ENCODE results near the gene ZNF428.

ZNF428 gene

DNA sequence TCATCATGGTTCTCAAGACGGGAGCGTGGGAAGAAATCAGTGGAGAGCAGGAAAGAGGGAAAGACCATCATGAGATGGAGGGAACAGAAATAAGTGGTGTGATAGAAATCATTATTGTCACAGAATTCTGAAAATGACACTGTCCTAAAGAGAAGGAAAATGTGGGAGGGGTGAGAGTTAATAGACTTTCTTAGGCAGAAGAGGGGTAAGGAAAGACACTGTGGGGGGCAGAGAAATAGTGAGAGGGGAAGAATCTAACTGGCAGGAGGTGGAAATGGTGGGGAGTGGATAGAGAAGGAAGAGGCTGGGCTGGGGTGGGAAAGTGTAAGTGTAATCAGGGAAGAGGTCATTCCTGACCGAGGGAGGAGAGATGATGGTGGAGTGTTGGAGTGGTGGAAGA, 40.6 kb downstream of the ZNF428 start:
- TF ChIP-seq, protein P1, sequence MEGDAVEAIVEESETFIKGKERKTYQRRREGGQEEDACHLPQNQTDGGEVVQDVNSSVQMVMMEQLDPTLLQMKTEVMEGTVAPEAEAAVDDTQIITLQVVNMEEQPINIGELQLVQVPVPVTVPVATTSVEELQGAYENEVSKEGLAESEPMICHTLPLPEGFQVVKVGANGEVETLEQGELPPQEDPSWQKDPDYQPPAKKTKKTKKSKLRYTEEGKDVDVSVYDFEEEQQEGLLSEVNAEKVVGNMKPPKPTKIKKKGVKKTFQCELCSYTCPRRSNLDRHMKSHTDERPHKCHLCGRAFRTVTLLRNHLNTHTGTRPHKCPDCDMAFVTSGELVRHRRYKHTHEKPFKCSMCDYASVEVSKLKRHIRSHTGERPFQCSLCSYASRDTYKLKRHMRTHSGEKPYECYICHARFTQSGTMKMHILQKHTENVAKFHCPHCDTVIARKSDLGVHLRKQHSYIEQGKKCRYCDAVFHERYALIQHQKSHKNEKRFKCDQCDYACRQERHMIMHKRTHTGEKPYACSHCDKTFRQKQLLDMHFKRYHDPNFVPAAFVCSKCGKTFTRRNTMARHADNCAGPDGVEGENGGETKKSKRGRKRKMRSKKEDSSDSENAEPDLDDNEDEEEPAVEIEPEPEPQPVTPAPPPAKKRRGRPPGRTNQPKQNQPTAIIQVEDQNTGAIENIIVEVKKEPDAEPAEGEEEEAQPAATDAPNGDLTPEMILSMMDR (IDR thresholded peaks at IDR 0.05; ENCODE audit: insufficient read depth, low read length, poor library complexity, severe bottlenecking), result no peak
- no peak for TF ChIP-seq EZH2phosphoT487 (conservative IDR thresholded peaks at IDR 0.05; ENCODE audit: low read length)
- Histone ChIP-seq H3K9me2 (replicated peaks; ENCODE audit: insufficient read depth, low read length) (no peaks in the 10 kb centered on the region), H3K27ac (ENCODE audit: low read depth, low read length) (no peak overlapping the region), H4K20me1 (ENCODE audit: low read depth, low read length) (no peaks in the 10 kb centered on the region), H3K27me3 (ENCODE audit: low read length) (no peaks in the 10 kb centered on the region), H3K9me3 (ENCODE audit: insufficient read depth, low read length) (no peaks in the 10 kb centered on the region), H2AFZ (ENCODE audit: low read depth, low read length, severe bottlenecking) (no peak overlapping the region), H3F3A (ENCODE audit: insufficient read depth) (no peaks in the 10 kb centered on the region), H3K4me2 (ENCODE audit: low read depth, low read length, poor library complexity, severe bottlenecking) (no peak overlapping the region), H3K79me2 (ENCODE audit: insufficient read depth, low read length) (peaks cover 8% of the 10 kb centered on the region; the same call in 1 of the 2 replicates), H3K36me3 (ENCODE audit: low read length) (no peaks in the 10 kb centered on the region), H3K4me3 (ENCODE audit: insufficient read depth, low read length, poor library complexity, severe bottlenecking) (no peak overlapping the region), H3K9ac (ENCODE audit: low read length) (no peak overlapping the region)

DNA sequence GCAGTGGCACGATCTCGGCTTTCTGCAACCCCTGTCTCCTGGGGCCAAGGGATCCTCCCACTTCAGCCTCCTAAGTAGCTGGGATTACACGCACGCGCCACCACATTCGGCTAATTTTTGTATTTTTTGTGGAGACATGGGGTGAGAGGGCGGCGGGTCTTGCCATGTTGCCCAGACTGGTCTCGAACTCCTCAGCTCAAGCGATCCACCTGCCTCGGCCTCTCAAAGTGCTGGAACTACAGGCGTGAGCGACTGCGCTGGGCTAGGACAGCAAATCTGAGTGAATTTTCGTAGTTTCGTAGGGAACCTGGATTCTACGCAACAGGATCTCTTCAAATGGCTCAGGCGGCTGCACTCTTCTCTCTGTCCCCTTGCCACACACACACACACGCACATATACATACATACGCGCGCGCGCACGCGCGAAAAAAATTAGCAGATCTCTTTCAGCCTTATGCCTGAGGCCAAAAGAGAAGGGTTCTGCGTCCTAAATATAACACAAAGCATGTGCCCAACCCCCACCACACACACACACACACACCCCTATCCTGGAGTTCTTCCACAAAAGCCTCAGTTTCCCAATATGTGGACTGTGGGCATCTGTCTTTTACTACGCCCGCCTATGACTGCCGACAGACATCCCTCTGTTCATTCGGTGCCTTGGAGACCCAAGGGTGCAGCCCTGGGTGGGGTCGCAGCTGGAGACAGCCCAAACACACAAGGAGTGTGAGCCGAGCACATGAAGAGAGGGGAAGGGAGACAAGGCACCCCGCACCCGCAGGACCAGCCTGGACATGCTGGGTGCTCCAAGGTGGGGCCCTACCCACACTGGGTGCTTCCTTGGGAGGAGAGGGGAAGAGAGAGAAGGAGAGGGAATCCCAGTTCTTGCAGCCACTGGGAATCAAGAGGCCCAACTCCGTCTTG, 43.2 kb downstream of the ZNF428 start:
- no peaks in the 10 kb centered on the region for H3K36me3 ChIP-seq (ENCODE audit: low read length)
- peak overlapping the region; percentile 83 for H2AFZ ChIP-seq (ENCODE audit: low read depth, low read length, severe bottlenecking)
- peak overlapping the region; percentile 37; the same call in 1 of the 2 replicates for H3K9ac ChIP-seq (ENCODE audit: low read length)
- peaks cover 8% of the 10 kb centered on the region; the same call in 1 of the 2 replicates for H3K79me2 ChIP-seq (ENCODE audit: insufficient read depth, low read length)
- no peaks in the 10 kb centered on the region for H3K27me3 ChIP-seq (ENCODE audit: low read length)
- H3F3A ChIP-seq (ENCODE audit: insufficient read depth), result no peaks in the 10 kb centered on the region
- H3K9me3 ChIP-seq (ENCODE audit: insufficient read depth, low read length), result no peaks in the 10 kb centered on the region
- no peaks in the 10 kb centered on the region for H3K9me2 ChIP-seq (replicated peaks; ENCODE audit: insufficient read depth, low read length)
- peak overlapping the region; percentile 58 for H3K4me2 ChIP-seq (ENCODE audit: low read depth, low read length, poor library complexity, severe bottlenecking)
- H4K20me1 ChIP-seq (ENCODE audit: low read depth, low read length), result no peaks in the 10 kb centered on the region
- no peak overlapping the region for H3K27ac ChIP-seq (ENCODE audit: low read depth, low read length)
- no peak for TF ChIP-seq EZH2phosphoT487 (conservative IDR thresholded peaks at IDR 0.05; ENCODE audit: low read length)
- TF ChIP-seq, protein P1 (IDR thresholded peaks at IDR 0.05; ENCODE audit: insufficient read depth, low read length, poor library complexity, severe bottlenecking), result no peak
- peak overlapping the region; percentile 44 for H3K4me3 ChIP-seq (ENCODE audit: insufficient read depth, low read length, poor library complexity, severe bottlenecking)

DNA sequence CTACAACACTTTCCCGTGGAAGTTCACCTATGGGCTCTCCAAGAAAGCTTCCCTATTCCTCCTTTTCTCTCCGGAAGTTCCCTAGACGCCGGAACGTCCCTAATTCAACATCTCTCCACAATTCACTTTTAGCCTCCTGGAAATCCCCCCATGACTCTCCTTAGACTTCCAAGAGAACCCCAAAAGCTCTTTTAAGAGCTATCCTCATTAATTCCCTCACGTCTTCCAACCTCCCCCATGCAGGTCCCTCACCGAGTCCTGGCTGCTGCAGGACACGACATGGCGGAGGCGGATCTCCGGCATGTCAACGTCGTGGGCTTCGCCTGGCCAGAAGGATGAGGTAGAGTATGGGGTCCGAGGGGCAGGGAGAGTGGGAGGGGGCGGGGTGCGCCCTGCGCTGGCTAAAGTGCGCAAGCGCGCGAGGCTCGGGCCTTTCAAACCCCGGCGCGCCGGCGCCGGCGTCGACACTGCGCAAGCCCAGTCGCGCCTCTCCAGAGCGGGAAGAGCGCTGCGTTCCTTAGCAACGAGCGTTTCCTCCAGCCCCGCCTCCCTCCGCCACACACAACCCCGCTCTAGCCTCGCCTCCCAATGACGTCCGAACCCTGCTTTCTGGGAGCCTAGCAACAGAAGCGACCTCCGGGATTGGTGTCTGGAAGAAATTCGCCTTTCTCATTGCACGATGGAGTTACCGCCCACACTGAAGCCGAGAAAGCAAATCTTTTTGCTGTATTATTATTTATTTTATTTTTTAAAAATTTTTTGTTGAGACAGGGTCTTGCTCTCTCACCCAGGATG, 44.1 kb downstream of the ZNF428 start, which contains the start of the genes PINLYP and XRCC1:
Gene PINLYP (plus strand): TSS at position 646 of the 795 bp plus-strand sequence. CDS start 1,391 bp downstream, outside the sequence.
Gene XRCC1 (minus strand): TSS at position 372 of the 795 bp plus-strand sequence. CDS start 69 bp downstream, at position 303.
- H3K9me3 ChIP-seq (ENCODE audit: insufficient read depth, low read length), result no peaks in the 10 kb centered on the region
- no peaks in the 10 kb centered on the region for H3F3A ChIP-seq (ENCODE audit: insufficient read depth)
- H3K27ac ChIP-seq (ENCODE audit: low read depth, low read length), result peak within 1 kb of the TSS; percentile 29; the same call in 1 of the 2 replicates
- peak within 1 kb of the TSS; percentile 98 for H3K4me3 ChIP-seq (ENCODE audit: insufficient read depth, low read length, poor library complexity, severe bottlenecking)
- H3K4me2 ChIP-seq (ENCODE audit: low read depth, low read length, poor library complexity, severe bottlenecking), result peak within 1 kb of the TSS; percentile 80
- peak within 1 kb of the TSS; percentile 96 for H3K9ac ChIP-seq (ENCODE audit: low read length)
- no peak for TF ChIP-seq EZH2phosphoT487 (conservative IDR thresholded peaks at IDR 0.05; ENCODE audit: low read length)
- TF ChIP-seq, protein P1 (IDR thresholded peaks at IDR 0.05; ENCODE audit: insufficient read depth, low read length, poor library complexity, severe bottlenecking), result no peak
- H4K20me1 ChIP-seq (ENCODE audit: low read depth, low read length), result no peaks in the 10 kb centered on the region
- H3K79me2 ChIP-seq (ENCODE audit: insufficient read depth, low read length), result peaks cover 8% of the 10 kb centered on the region; the same call in 1 of the 2 replicates
- no peaks in the 10 kb centered on the region for H3K27me3 ChIP-seq (ENCODE audit: low read length)
- H3K36me3 ChIP-seq (ENCODE audit: low read length), result no peaks in the 10 kb centered on the region
- no peaks in the 10 kb centered on the region for H3K9me2 ChIP-seq (replicated peaks; ENCODE audit: insufficient read depth, low read length)
- peak within 1 kb of the TSS; percentile 83 for H2AFZ ChIP-seq (ENCODE audit: low read depth, low read length, severe bottlenecking)
